Keratinocyte (primary cell): Measurements from ENCODE around the gene CTDSPL2. TPM values are rescaled to one million over a fixed set of nuclear protein-coding genes. Genes with fewer than 3 reads are reported as not detected.
A peak's percentile ranks its signal among the peaks of the same experiment; 100 is the strongest.

Source experiments
- DNase-seq: peaks from one replicate; pipeline ENCODE4 v3.0.0-alpha.2; 2011; ENCODE audit warnings: low read depth, missing footprints, low spot score
- FAIRE-seq: peaks from 2 replicates; lab custom pipeline; 2011; peaks lifted over from hg19 to GRCh38; lab: Jason Lieb, UNC
- H2AFZ ChIP-seq: 2 replicates; pipeline ENCODE4 v1.6.0; 2012; ENCODE audit warnings: low read length, control low read depth, inconsistent platforms; ENCODE audit not compliant: control insufficient read depth
- H3K27ac ChIP-seq: 2 replicates; pipeline ENCODE4 v1.5.1; 2011; ENCODE audit warnings: low read length; ENCODE audit not compliant: control insufficient read depth, insufficient read depth
- H3K27me3 ChIP-seq: 3 replicates; pipeline ENCODE4 v1.6.0; 2011; ENCODE audit warnings: low read length; ENCODE audit not compliant: control insufficient read depth, insufficient read depth; ENCODE audit errors: extremely low read depth
- H3K36me3 ChIP-seq, 2 experiments: 2 replicates in 1 of 2; 3 replicates in 1 of 2; pipeline ENCODE4 v1.5.1; 2011; ENCODE audit warnings: low read length in 2 of 2, mild to moderate bottlenecking in 1 of 2; ENCODE audit not compliant: control insufficient read depth in 2 of 2, insufficient read depth in 2 of 2; ENCODE audit errors: extremely low read depth in 1 of 2
- H3K4me1 ChIP-seq: 3 replicates; pipeline ENCODE4 v1.5.1; 2011; ENCODE audit warnings: low read length; ENCODE audit not compliant: control insufficient read depth, insufficient read depth; ENCODE audit errors: extremely low read depth
- H3K4me2 ChIP-seq: 3 replicates; pipeline ENCODE4 v1.6.0; 2011; ENCODE audit warnings: low read depth, low read length; ENCODE audit not compliant: control insufficient read depth, insufficient read depth; ENCODE audit errors: extremely low read depth
- H3K4me3 ChIP-seq, 3 experiments: fragments of 200-600 bp in 1 of 3; sonication (generic) in 1 of 3; 2 replicates in 2 of 3; 3 replicates in 1 of 3; pipeline ENCODE4 v1.5.1; 2011 to 2016; ENCODE audit warnings: low read length in 3 of 3, mild to moderate bottlenecking in 3 of 3, control low read depth in 2 of 3, inconsistent platforms in 1 of 3, low read depth in 1 of 3, mixed read lengths in 1 of 3, mixed run types in 1 of 3, moderate library complexity in 1 of 3; ENCODE audit not compliant: control insufficient read depth in 2 of 3, insufficient read depth in 2 of 3; ENCODE audit errors: extremely low read depth in 1 of 3
- H3K79me2 ChIP-seq: 2 replicates; pipeline ENCODE4 v1.6.0; 2012; ENCODE audit warnings: low read length; ENCODE audit not compliant: control insufficient read depth, insufficient read depth
- H3K9ac ChIP-seq: 3 replicates; pipeline ENCODE4 v1.6.0; 2011; ENCODE audit warnings: low read length; ENCODE audit not compliant: control insufficient read depth, insufficient read depth; ENCODE audit errors: extremely low read depth
- H3K9me1 ChIP-seq: 3 replicates; pipeline ENCODE4 v1.6.0; 2011; ENCODE audit warnings: low read length; ENCODE audit not compliant: control insufficient read depth, insufficient read depth; ENCODE audit errors: extremely low read depth
- H3K9me3 ChIP-seq: 2 replicates; pipeline ENCODE4 v1.5.1; 2012; ENCODE audit warnings: low read depth, low read length; ENCODE audit not compliant: control insufficient read depth
- H4K20me1 ChIP-seq: 3 replicates; pipeline ENCODE4 v1.6.0; 2011; ENCODE audit warnings: low read length; ENCODE audit not compliant: control insufficient read depth, insufficient read depth; ENCODE audit errors: extremely low read depth
- CTCF ChIP-seq, 3 experiments: IDR thresholded peaks in 1 of 3; conservative IDR thresholded peaks in 1 of 3; optimal IDR thresholded peaks in 1 of 3; 2 replicates in 2 of 3; 3 replicates in 1 of 3; pipeline versions ENCODE3 to v1.5.1; 2011; ENCODE audit warnings: low read length in 3 of 3, mild to moderate bottlenecking in 3 of 3, moderate library complexity in 2 of 3, control low read depth in 1 of 3, inconsistent platforms in 1 of 3; ENCODE audit not compliant: insufficient read depth in 2 of 3; ENCODE audit errors: extremely low read depth in 1 of 3
- EZH2 ChIP-seq: IDR thresholded peaks from one replicate; pipeline ENCODE4 v1.6.1; 2012; ENCODE audit warnings: inconsistent platforms, mild to moderate bottlenecking, low read length, moderate library complexity
- dilution Hi-C: fragments of 300-500 bp; cut with MboI; formaldehyde crosslinking; loops from one replicate; pipeline ENCODE4 v1.7.0; 2020; ENCODE audit warnings: low sequenced_read_pairs; ENCODE audit not compliant: extremely low pct_ligation_motif_present
- polyA plus RNA-seq, 5 experiments: library from polyadenylated mRNA; depleted of rRNA in 3 of 5; stranded (reverse) in 3 of 5; stranded (forward) in 1 of 5; unstranded in 1 of 5; fragments of >200 nt; gene quantifications; 1 replicate in 1 of 5; 2 replicates in 3 of 5; 3 replicates in 1 of 5; pipeline versions ENCODE4 v1.2.1 to v1.2.3, GENCODE V29; 2011 to 2012; ENCODE audit warnings: missing spikeins in 2 of 5, low read depth in 1 of 5, low replicate concordance in 1 of 5

CTDSPL2 gene
- polyA plus RNA-seq, 1 donor (not counting 4 experiments of a cell fraction or from before 2014, with no cell fraction given), result 19.2 TPM

DNA sequence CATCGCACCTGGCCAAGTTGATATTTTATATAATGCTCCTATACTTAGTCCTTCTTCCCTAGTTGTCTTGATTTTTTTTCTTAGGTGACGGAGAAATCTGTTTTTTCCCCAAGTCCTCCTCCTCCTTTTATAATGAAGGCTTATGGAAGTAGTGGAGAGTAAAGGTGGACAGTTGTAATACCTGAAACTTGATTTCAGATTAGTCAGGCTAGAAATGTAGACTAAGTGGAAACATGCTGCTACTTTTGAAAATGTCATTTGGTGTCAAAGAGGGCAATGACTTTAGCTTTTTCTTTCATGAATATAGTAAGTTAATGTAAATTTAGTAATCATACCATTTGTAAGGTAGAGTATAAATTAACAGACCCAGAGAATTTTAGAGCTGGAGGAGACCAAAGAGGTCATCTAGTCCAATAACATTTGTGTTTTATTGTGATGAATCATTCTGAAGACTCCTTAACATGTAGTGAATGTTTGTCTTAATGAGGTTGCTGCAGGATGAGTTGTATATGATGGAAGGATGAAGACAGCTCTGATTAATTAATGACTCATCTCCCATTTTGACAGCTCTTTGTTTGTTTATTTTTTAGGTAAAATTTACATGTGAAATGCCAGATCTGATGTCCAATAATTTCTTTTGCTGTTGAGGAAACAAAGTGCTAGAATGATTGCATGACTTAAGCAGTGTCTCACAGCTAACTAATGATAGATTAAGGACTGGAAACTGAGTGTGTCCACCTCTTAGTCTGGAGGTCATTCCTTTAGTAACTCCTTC is 8.7 kb downstream of the CTDSPL2 start:
- Histone ChIP-seq H3K27ac (no peak overlapping the region), H3K4me1 (peaks cover 5% of the 10 kb centered on the region), H3K4me2 (no peak overlapping the region), H4K20me1 (peaks cover 5% of the 10 kb centered on the region), H3K4me3 (no peak overlapping the region), H3K79me2 (peaks cover 95% of the 10 kb centered on the region), H3K9me1 (no peaks in the 10 kb centered on the region), H3K27me3 (no peaks in the 10 kb centered on the region), H3K9me3 (no peaks in the 10 kb centered on the region), H3K36me3 (no peaks in the 10 kb centered on the region), H2AFZ (no peak overlapping the region), H3K9ac (no peak overlapping the region)
- dilution Hi-C loops, result no loop called here
- no peak for FAIRE-seq
- TF ChIP-seq EZH2, result no peak
- no peak for TF ChIP-seq CTCF (optimal IDR thresholded peaks at IDR 0.05 in 1 of 3, IDR thresholded peaks at IDR 0.05 in 1 of 3, conservative IDR thresholded peaks at IDR 0.05 in 1 of 3; ENCODE audit: extremely low read depth in 1 of 3, insufficient read depth in 2 of 3, low read length in 3 of 3)
- peak; percentile 21 for DNase-seq

DNA sequence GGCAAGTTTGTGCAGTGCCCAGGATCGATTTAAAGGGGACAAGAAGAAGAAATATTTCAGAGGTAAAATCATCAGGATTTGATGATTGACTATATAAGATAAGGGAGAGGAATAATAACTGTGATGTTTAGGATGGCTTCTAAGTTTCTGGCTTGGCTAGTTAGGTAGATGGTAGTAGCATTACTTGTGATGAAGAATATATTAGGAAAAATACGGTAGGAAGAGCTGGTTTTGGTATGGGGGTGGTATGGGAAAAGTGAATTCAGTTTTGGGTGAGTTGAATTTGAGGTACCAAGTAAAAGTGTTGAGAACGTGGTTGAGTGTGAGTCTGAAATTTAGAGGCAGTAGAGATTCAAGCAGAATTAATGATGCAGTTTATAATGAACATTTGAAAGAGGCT is 11.0 kb downstream of the CTDSPL2 start:
- TF ChIP-seq EZH2 (no peak), CTCF (optimal IDR thresholded peaks at IDR 0.05 in 1 of 3, IDR thresholded peaks at IDR 0.05 in 1 of 3, conservative IDR thresholded peaks at IDR 0.05 in 1 of 3; ENCODE audit: extremely low read depth in 1 of 3, insufficient read depth in 2 of 3, low read length in 3 of 3) (no peak)
- H4K20me1 ChIP-seq, result peaks cover 5% of the 10 kb centered on the region
- DNase-seq (no peak), FAIRE-seq (no peak)
- H3K4me3 ChIP-seq, result no peak overlapping the region
- H3K4me2 ChIP-seq, result no peak overlapping the region
- H3K36me3 ChIP-seq, result no peaks in the 10 kb centered on the region
- no peak overlapping the region for H3K9ac ChIP-seq
- dilution Hi-C loops, result no loop called here
- H3K9me3 ChIP-seq, result no peaks in the 10 kb centered on the region
- H3K4me1 ChIP-seq, result peaks cover 5% of the 10 kb centered on the region
- no peak overlapping the region for H2AFZ ChIP-seq
- H3K27me3 ChIP-seq, result no peaks in the 10 kb centered on the region
- peaks cover 94% of the 10 kb centered on the region for H3K79me2 ChIP-seq
- H3K9me1 ChIP-seq, result no peaks in the 10 kb centered on the region
- H3K27ac ChIP-seq, result no peak overlapping the region
